Cardiac fibroblast (primary cell): ENCODE data around the gene FUCA1.
"Not testable (repeated sequence)": the region's sequence is repeated elsewhere in the genome, so short reads cannot be mapped to it uniquely, and the experiment has no call there.

Experiments used
- DNase-seq, 2 donors: peaks; one replicate each; pipeline versions ENCODE4 v3.0.0 to v3.0.0-alpha.2; 2010; ENCODE audit warnings: low read depth in 2 of 2
- H3K4me3 ChIP-seq, 2 donors: replicated peaks in 1 of 2; 1 replicate in 1 of 2; 2 replicates in 1 of 2; pipeline ENCODE4 v1.5.1; 2011; ENCODE audit warnings: low read depth in 2 of 2, low read length in 2 of 2, mild to moderate bottlenecking in 2 of 2, moderate library complexity in 1 of 2
- TF ChIP-seq, protein P1 (sequence below): IDR thresholded peaks from one replicate; pipeline ENCODE4 v1.5.1; 2011; ENCODE audit warnings: low read depth, mild to moderate bottlenecking, low read length, inconsistent platforms

Gene FUCA1

DNA sequence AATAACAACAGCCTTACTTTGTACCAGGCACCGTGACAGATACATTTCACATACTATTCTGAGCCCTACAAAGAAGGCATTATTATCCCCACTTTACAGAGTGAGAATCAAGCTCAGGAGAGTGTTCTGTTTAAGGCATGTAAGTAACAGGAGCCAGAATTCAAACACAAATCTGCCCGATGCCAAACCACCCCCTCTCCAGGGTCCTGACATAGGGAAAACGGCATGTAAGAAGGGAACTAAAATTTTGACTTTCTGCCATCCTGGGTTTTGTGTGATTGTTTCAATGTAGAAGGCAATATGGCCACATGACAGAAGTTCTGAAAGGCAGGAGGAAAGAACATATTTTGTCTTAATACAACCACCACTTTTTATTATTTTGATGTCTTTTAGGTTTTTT lies 5.5 kb downstream of the FUCA1 start:
- TF ChIP-seq, protein P1, sequence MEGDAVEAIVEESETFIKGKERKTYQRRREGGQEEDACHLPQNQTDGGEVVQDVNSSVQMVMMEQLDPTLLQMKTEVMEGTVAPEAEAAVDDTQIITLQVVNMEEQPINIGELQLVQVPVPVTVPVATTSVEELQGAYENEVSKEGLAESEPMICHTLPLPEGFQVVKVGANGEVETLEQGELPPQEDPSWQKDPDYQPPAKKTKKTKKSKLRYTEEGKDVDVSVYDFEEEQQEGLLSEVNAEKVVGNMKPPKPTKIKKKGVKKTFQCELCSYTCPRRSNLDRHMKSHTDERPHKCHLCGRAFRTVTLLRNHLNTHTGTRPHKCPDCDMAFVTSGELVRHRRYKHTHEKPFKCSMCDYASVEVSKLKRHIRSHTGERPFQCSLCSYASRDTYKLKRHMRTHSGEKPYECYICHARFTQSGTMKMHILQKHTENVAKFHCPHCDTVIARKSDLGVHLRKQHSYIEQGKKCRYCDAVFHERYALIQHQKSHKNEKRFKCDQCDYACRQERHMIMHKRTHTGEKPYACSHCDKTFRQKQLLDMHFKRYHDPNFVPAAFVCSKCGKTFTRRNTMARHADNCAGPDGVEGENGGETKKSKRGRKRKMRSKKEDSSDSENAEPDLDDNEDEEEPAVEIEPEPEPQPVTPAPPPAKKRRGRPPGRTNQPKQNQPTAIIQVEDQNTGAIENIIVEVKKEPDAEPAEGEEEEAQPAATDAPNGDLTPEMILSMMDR, result no peak
- no peak overlapping the region for H3K4me3 ChIP-seq
- DNase-seq, result no peak

DNA sequence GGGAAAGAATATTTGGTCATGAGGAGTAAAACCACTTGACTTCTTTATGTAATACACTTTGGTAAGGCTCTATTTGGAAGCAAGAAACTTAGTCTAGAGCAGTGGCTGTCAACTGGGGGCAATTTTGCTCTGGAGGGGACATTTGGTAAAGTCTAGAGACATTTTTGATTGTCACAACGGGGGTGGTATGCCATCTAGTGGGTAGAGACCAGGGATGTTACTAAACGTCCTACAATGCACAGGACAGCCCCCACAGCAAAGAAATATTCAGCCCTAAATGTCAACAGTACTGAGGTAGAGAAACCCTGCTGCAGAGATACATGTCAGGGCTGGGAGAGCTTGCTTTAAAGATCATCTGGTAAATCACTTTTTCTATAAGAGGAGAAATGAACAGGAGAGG lies 13.5 kb downstream of the FUCA1 start:
- H3K4me3 ChIP-seq, result no peak overlapping the region
- TF ChIP-seq, protein P1, result peak; percentile 41
- peak; percentile 15 to 35 for DNase-seq

DNA sequence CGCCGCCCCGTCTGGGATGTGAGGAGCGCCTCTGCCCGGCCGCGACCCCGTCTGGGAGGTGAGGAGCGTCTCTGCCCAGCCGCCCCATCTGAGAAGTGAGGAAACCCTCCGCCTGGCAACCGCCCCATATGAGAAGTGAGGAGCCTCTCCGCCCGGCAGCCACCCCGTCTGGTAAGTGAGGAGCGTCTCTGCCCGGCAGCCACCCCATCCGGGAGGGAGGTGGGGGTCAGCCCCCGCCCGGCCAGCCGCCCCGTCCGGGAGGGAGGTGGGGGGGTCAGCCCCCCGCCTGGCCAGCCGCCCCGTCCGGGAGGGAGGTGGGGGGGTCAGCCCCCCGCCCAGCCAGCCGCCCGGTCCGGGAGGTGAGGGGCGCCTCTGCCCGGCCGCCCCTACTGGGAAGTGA lies 15.0 kb downstream of the FUCA1 start:
- H3K4me3 ChIP-seq, DNase-seq: not testable (repeated sequence)

DNA sequence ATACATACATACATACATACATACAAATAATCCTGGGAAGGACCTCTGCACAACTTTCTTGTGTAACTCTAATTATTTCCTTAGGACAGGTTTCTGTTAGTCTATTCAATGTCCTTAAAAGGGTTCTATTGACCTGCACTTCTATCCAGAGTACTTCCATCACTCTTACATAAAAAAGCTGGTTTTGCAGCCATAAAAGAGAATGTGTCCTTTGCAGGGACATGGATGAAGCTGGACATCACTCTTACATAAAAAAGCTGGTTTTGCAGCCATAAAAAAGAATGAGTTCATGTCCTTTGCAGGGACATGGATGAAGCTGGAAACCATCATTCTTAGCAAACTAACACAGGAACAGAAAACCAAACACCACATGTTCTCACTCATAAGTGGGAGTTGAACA lies 16.7 kb downstream of the FUCA1 start:
- not testable (repeated sequence) for DNase-seq

DNA sequence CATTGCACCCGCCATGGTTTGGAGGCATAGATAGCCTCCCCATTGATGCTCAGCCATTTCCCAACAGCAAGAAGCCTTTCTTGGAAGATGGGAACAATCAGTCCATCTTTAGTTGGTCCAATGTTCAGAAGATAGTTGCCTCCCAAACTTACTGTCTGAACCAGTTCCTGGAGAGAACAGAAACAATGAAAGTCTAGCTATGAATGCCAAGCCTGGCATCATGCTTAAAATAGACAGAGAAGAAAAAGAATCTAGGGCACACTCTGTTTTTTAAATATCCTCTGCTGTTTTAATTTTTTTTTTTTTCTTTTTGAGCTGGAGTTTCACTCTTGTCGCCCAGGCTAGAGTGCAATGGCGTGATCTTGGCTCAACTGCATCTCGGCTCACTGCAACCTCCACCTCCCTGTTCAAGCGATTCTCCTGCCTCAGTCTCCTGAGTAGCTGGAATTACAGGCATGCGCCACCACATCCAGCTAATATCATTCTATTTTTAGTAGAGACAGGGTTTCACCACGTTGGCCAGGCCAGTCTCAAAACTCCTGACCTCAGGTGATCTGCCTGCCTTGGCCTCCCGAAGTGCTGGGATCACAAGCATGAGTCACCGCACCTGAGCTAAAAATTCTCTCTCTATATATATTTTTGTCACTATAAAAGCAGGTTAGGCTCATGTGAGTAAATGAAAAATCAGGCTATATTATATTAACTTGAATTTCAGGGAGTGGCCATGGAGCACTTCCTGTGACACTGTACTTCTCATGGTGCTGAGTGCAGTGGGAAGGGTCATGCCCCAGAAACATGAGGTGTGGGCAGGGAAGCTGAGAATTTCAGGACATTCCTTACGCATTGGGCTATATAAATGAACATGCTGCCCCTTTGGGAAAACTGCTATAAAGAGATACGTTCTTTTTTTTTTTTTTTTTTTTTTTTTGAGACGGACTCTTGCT lies 19.1 kb downstream of the FUCA1 start:
- H3K4me3 ChIP-seq, result no peak overlapping the region
- no peak for DNase-seq
- TF ChIP-seq, protein P1, result no peak

More for the DNA sequence above, 16.7 kb downstream of the FUCA1 start:
- not testable (repeated sequence) for H3K4me3 ChIP-seq

DNA sequence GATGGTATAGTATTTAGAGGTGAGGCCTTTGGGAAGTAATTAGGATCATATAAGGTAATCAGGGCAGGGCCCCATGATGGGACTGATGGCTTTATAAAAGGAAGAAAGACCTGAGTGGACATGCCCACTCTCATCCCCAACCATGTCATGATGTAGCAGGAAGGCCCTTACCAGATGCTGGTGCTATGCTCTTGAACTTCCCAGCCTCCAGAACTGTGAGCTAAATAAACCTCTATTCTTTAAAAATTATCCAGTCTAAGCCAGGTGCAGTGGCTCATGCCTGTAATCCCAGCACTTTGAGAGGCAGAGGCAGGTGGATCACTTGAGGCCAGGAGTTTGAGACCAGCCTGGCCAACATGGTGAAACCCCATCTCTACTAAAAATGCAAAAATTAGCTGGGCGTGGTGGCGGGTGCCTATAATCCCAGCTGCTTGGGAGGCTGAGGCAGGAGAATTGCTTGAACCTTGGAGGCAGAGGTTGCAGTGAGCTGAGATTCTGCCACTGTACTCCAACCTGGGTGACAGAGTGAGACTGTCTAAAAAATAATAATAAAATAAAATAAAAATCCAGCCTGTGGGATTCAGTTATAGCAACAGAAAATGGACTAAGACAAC lies 20.5 kb downstream of the FUCA1 start:
- not testable (repeated sequence) for H3K4me3 ChIP-seq, DNase-seq

DNA sequence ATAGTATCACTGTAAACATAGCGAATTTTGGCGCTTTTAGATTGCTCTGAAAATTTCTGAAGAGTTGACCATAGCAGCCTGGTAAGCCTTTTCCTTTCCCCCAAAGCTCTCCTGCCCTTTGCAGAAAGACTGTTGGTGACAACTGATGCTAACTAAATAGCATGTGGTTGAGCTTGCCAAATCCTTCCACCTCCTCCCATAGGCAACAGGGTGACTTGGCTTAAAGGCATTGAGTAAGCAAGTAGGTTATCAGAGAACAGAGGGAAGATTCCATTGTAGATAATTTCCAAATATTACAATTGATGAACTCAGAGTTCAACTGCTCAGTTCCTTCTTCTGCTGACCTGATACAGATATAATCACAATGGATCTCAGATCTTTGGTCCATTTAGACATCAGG lies 22.9 kb downstream of the FUCA1 start:
- TF ChIP-seq, protein P1, result no peak
- no peak overlapping the region for H3K4me3 ChIP-seq
- no peak for DNase-seq

DNA sequence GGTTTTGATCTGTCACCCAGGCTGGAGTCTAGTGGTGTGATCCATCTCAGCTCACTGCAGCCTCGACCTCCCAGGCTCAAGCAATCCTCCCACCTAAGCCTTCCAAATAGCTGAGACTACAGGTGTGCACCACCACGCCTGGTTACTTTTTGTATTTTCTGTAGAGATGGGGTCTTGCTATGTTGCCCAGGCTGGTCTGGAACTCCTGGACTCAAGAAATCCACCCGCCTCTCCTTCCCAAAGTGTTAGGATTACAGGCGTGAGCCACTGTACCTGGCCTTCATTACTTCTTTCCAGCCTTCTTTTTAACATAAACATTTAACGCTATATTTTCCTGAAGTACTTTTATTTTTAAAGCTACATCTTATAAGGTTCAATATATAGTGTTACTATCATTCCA lies 24.4 kb downstream of the FUCA1 start:
- DNase-seq, result no peak
- H3K4me3 ChIP-seq, result no peak overlapping the region
- TF ChIP-seq, protein P1, result no peak
